ENCODE measurements around the gene DCXR.

DNA sequence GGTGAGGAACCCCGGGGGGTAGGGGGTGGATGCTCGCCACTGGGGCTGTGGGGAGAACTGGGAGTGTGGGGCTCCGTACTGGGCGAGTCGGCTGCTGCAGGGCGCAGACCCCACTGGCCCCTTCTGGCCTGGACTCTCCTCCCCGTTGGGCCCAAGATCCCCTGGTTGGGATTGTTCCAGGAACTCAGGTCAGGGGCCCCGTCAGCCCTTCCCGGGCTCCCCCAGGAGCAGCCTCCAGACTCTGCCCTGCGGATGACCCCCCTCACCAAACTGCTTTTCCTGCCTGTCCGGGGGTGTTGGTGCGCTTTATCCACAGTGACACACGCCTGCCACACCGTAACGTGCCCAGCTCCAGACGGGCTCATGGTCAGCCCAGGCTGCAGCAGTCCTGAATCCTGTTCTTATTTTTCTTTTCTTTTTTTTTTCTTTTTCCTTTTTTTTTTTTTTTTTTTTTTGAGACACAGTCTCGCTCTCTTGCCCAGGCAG, 35.9 kb downstream of the DCXR start:
- TF ChIP-seq, protein P1, sequence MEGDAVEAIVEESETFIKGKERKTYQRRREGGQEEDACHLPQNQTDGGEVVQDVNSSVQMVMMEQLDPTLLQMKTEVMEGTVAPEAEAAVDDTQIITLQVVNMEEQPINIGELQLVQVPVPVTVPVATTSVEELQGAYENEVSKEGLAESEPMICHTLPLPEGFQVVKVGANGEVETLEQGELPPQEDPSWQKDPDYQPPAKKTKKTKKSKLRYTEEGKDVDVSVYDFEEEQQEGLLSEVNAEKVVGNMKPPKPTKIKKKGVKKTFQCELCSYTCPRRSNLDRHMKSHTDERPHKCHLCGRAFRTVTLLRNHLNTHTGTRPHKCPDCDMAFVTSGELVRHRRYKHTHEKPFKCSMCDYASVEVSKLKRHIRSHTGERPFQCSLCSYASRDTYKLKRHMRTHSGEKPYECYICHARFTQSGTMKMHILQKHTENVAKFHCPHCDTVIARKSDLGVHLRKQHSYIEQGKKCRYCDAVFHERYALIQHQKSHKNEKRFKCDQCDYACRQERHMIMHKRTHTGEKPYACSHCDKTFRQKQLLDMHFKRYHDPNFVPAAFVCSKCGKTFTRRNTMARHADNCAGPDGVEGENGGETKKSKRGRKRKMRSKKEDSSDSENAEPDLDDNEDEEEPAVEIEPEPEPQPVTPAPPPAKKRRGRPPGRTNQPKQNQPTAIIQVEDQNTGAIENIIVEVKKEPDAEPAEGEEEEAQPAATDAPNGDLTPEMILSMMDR (IDR thresholded peaks at IDR 0.05) = no peak
- no peak for TF ChIP-seq EP300 (IDR thresholded peaks at IDR 0.05)
